ENCODE data around the gene BPIFB3. TPM values are rescaled to one million over a fixed set of nuclear protein-coding genes. Genes with fewer than 3 reads are reported as not detected.

BPIFB3 gene
- total RNA-seq, 1 donor from 2014 or later: not detected

DNA sequence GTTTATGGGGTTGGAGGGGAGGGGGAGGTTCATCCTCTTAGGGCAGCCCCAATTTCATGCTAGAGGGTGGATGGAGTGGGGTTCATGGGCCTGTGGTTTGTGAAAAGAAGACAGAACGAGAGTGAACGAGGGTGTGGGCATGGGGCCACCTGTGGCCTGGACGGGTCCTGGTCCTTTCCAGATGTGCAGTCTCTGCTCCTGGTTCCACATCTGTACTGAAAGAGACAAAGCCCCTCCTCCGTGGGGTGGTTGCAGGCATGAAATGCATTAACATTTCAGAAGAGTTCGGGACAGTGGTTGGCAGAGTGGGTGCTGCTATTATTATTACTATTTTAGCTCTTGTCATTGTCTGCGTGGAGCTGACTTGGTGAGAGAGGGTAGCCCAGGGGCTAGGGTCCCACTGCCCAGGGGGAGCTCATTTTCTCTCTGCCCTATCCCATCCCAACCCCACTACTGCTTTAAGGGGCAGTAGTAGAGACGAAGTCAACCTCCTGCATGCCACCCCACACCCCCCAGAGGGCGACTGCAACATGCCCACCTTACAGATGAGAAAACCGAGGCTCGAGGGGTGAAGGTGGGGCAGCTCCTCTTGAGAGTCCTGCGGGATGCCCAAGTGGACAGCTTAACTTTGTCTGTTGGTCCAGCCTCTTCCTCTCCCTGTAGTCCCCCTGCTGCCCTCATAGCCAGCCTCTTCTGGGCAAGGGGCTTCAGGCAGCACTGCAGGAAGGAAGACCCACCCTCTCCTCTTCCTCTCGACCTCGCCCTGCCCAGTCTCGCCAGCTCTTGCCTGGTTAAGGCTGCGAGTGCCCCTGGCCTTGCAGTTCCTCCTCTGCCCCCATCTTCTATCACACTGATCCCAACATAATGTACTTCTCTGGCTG, 37.8 kb upstream of the BPIFB3 start:
- no peak for DNase-seq (ENCODE audit: low read depth, low spot score)

DNA sequence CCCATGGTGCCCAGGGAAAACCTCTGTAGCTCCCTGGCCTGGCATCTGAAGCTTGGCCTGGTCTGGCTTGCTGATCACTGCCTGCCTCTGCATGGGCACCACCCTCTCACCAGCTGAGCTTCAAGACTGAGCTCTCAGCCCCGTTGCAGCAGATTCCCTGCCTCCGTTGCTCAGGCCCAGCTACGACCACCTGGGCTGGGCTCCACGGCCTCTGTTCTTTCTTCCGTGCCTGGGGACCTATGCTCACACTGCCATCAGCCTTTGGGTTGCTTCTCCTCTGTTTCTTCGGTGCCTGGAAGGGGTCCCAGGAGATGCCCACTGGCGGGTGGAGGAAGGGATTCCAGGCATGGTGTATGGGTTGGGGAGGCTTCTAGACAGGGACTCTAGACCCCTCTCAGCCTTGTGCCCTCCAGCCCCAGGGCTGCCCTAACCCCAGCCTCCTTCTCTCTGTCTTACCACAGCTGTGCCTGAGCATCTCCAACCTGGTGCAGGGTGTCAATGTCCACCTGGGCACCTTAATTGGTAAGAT, 37.1 kb upstream of the BPIFB3 start:
- no peak for DNase-seq (ENCODE audit: low read depth, low spot score)

GRCh38 chr20:33017542-33017941, 36.2 kb upstream of the BPIFB3 start:
- DNase-seq (ENCODE audit: low read depth, low spot score): no peak

DNA sequence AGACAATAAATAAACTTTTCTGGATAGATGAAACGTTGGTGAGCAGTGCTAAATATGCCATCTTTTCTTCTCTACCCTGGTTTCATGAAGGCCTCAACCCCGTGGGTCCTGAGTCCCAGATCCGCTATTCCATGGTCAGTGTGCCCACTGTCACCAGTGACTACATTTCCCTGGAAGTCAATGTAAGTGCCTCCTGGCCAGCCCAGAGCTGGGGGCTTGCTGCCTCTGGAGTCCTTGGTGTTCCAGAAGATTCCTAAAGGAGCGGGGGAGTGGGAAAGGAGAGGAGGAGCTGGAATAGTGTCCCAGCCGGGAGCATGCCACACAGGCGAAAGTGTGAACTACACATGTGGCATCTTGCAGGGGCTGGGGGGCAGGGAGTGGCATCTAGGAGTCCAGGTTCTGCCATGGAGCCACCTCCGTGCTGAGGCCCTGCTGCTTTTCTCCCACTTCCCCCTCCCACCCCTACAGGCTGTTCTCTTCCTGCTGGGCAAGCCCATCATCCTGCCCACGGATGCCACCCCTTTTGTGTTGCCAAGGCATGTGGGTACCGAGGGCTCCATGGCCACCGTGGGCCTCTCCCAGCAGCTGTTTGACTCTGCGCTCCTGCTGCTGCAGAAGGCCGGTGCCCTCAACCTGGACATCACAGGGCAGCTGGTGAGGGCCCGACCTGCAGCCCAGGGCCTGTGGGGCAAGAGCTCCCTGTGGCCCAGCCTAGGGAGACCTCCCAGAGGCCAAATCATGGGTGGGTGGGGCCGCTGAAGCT, 35.4 kb upstream of the BPIFB3 start:
- DNase-seq (ENCODE audit: low read depth, low spot score): no peak

- DNase-seq (ENCODE audit: low read depth, low spot score): no peak
These were observed 34.0 kb upstream of the BPIFB3 start for GRCh38 chr20:33019465-33020277.

DNA sequence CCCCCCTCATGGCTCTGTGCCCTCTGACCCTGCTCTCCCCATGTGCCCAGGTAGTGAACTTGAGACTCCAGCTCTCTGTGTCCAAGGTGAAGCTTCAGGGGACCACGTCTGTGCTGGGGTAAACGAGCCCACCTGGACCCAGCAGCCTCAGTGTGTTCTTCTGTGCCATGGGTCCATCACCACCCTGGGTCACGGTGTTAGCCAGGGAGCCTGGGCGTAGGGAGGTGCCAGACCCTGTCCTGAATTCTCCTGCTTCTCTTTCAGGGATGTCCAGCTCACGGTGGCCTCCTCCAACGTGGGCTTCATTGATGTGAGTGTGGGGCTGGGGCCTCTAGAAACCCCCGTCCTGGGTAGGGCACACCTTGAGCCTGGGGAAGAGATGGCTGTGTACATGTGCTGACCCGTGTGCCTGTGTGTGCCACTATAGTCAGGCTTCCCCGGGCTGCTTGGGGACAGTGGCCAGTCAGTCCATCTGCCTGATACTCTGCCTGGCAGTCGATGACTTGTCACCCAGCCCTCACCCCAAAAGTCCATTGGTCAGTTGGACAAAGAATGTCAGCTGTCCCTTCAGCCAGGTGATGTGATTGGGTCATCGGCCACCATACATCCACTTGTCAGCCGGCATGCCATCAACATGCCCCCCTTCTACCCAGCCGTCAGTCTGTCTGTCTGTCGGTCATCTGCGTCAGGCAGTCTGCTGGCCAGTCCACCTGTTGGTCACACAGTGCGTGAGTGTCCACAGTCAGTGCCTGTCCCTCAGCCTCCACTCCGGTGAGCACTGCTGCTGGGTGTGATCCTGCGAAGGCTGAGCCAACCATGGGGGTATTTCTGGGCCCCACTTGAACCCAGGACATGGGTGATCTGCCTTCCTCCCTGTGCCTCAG, 33.2 kb upstream of the BPIFB3 start:
- DNase-seq (ENCODE audit: low read depth, low spot score): no peak

DNA sequence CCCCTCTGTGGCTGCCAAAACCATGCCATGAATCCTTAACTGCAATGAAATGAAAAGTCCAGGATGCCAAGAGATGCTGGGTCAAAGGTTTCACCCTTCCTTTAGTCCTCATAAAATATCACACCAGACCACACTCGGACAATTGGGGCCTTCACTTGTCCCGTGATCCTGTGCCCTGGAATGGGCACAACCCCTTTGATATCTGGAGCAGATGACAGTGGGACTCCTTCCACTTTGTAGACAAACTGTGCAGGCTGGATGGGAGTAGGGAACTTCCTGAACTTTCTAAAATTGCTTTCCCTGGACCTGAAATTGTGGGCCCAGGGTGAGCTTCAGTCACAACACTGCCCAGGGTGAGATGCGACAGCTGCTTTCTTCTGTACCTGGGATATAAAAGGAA, 31.8 kb upstream of the BPIFB3 start:
- DNase-seq (ENCODE audit: low read depth, low spot score): no peak

- no peak for DNase-seq (ENCODE audit: low read depth, low spot score)
These were observed 31.4 kb upstream of the BPIFB3 start for GRCh38 chr20:33022289-33022688.

GRCh38 chr20:33022694-33023438, 30.8 kb upstream of the BPIFB3 start:
- DNase-seq (ENCODE audit: low read depth, low spot score): no peak

DNA sequence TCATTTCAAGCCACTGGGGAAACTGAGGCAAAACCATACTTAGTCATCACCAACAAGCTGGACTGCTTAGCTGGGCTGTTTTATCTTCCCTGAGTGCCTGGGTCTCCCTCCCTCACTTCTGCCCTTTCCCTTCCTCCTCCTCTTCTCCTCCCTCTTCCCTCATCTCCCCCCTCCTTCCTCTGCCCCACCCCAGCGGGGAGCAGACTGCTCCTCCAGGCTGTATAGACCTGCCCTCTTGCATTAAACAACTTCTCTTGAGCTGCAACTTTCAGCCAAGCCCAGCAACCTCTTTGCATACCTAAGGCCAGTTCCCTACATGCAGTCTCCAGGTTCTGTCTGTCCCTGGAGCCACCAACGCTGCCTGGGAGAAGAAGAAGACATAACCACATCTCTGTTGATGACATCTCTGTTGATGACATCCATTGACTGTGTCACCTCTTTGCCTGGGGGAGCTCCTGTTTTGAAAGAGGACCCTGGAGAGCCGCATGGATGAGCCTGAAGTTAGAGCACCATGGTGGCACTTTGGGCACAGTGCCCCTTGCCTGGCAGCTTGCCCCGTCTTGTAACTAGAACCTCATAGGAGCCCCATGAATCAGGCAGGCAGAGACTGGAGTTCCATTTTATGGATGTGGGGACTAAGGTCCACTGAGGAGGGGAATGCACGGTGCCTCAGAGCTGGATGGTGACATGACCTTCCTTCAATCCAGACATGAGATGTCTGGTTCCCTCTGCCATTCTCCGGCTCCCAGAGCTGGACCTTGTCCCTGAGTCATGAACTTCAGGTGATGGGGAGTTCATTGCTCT, 30.1 kb upstream of the BPIFB3 start:
- no peak for DNase-seq (ENCODE audit: low read depth, low spot score)

DNA sequence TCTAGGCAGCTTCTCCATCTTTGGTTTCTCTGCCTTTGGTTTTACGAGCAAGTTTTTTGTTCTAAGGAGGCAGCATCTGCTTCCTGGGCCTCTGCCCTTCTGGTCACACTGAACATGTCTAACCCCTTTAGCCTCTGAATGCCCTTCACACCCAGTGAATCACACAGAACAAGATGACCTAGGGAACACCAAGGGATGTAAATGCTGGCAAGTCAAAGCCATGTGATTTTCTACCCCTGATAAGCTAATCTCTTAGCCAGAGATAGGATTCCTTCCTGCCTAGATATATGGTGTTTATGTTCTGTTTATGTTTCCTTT, 29.5 kb upstream of the BPIFB3 start:
- no peak for DNase-seq (ENCODE audit: low read depth, low spot score)

DNA sequence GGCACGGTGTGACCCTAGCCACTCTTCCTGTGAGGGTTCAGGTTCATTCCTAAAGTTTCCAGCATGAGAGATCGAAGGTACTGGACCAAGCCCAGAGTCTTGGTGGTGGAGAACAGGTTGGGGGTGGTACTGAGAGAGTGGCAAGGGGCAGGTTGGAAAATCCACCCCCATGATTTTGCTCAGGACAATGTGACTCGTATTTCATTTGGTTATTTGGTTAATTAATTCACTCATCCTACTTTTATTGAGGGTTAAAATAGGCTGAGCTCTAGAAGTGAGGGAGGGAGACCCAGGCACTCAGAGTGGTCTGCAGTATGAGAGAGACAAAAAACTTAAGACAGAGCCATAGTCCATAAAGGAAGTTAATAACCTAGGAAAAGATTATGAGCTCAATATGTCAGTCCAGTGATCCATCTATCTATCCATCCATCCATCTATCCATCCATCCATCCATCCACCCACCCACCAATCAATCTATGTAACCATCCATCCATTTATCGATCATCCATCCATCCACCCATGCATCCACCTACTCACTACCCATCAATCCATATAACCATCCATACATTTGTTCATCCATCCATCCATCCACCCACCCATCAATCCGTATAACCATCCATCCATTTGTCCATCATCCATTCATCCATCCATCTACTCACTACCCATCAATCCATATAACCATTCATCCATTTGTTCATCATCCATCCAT, 28.9 kb upstream of the BPIFB3 start:
- no peak for DNase-seq (ENCODE audit: low read depth, low spot score)

DNA sequence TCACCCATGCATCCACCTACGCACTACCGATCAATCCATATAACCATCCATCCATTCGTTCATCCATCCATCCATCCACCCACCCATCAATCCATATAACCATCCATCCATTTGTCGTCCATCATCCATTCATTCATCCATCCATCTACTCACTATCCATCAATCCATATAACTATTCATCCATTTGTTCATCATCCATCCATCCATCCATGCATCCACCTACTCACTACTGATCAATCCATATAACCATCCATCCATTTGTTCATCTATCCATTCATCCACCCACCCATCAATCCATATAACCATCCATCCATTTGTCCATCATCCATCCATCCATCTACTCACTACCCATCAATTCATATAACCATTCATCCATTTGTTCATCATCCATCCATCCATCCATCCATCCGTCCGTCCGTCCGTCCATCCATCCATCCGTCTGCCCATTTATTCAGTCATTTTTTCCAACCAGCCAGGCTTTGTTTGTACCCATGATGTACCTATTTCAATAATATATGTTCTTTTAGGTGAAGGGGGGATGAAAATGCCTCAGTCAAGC, 28.3 kb upstream of the BPIFB3 start:
- no peak for DNase-seq (ENCODE audit: low read depth, low spot score)

DNA sequence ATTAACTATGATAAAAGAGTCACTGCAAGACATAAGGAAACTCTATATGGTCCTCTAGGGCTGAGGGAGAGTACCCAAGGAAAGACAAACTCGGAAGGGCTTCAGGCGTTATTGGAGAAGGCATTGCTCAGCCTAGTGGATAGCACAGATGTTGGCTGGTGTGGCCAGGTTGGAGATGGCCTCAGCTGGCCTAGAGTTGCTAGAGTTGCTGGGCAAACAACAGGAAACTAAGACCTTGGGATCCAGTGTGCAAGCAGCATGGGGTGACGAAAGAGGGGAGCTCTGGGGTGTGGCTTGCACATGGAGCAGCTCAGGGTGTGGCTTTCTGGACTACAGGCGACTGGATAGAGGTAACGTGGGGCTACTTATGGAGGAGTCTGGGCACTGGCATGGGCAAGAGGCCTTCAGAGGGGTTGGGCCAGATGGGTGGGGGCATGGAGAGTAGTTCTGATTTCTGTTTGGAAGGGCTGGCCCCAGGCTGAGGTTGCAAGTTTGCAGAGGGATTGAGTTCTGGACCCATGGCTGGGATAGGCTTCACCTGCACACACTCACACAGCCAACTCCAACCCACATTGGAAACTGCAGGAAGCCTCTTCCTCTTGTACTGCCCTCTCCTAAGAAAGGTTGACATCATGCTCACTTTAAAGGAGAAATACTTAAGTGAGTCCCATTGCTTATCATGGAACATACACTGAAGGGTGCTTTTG, 27.5 kb upstream of the BPIFB3 start:
- DNase-seq (ENCODE audit: low read depth, low spot score): no peak

- no peak for DNase-seq (ENCODE audit: low read depth, low spot score)
These were observed 26.6 kb upstream of the BPIFB3 start for GRCh38 chr20:33026779-33027759.

Data from pulmonary artery endothelial cell (primary cell).